HepG2 (cell line): ENCODE measurements around the gene RNU11. TPM values are rescaled to one million over a fixed set of nuclear protein-coding genes. Genes with fewer than 3 reads are reported as not detected.

Experiments used
- ATF6 ChIP-seq: sonication (generic); formaldehyde crosslinking; conservative IDR thresholded peaks from 2 replicates; pipeline ENCODE4 v1.4.0; 2020; ENCODE audit warnings: missing genetic modification reagents
- KMT2A ChIP-seq: sonication (generic); formaldehyde crosslinking; IDR thresholded peaks from 2 replicates; pipeline ENCODE4 v1.4.0; 2020; ENCODE audit warnings: missing genetic modification reagents
- NCOA1 ChIP-seq: sonication (generic); formaldehyde crosslinking; IDR thresholded peaks from 2 replicates; pipeline ENCODE4 v1.9.0; 2021; ENCODE audit warnings: missing genetic modification reagents
- NR2F1 ChIP-seq, 2 experiments: fragments of 450-650 bp in 1 of 2; formaldehyde crosslinking in 1 of 2; IDR thresholded peaks; 2 replicates each; pipeline versions ENCODE4 v1.5.0 to v1.6.1; 2016 to 2020; ENCODE audit warnings: mild to moderate bottlenecking in 1 of 2, missing compliant biosample characterization in 1 of 2, missing genetic modification reagents in 1 of 2, moderate library complexity in 1 of 2
- ZNF10 ChIP-seq: sonication (generic); formaldehyde crosslinking; IDR thresholded peaks from 2 replicates; pipeline ENCODE4 v1.4.0; 2020; ENCODE audit warnings: mild to moderate bottlenecking, low read depth, missing genetic modification reagents, borderline replicate concordance
- ZNF225 ChIP-seq: sonication (generic); formaldehyde crosslinking; IDR thresholded peaks from 2 replicates; pipeline ENCODE4 v1.4.0; 2020; ENCODE audit warnings: mild to moderate bottlenecking, missing genetic modification reagents
- ZNF34 ChIP-seq: sonication (generic); formaldehyde crosslinking; IDR thresholded peaks from 2 replicates; pipeline ENCODE4 v1.4.0; 2020; ENCODE audit warnings: mild to moderate bottlenecking, missing genetic modification reagents, borderline replicate concordance
- polyA plus RNA-seq, 8 experiments: library from polyadenylated mRNA; depleted of rRNA in 3 of 8; stranded (reverse) in 7 of 8; unstranded in 1 of 8; fragments of >200 nt; fragmentation: Illumina TruSeq in 4 of 8; extraction: Trizol in 4 of 8; gene quantifications; 2 replicates each; pipeline versions ENCODE4 v1.2.1 to v1.2.3, GENCODE V29; 2011 to 2016; ENCODE audit warnings: low read depth in 4 of 8, missing spikeins in 1 of 8, mixed read lengths in 1 of 8; ENCODE audit not compliant: insufficient read depth in 1 of 8
- total RNA-seq, 5 experiments: library from RNA; depleted of rRNA; stranded (reverse); fragments of >200 nt; fragmentation: Illumina TruSeq; extraction: Trizol; gene quantifications; 2 replicates each; pipeline ENCODE4 v1.2.3, GENCODE V29; 2016; ENCODE audit warnings: low read depth in 1 of 5
- TF ChIP-seq, protein P1 (sequence below): IDR thresholded peaks from 2 replicates; pipeline ENCODE4 v1.6.1; 2016; ENCODE audit warnings: missing compliant biosample characterization, missing genetic modification reagents, borderline replicate concordance
- TF ChIP-seq, protein P2 (sequence below): sonication (generic); formaldehyde crosslinking; IDR thresholded peaks from 2 replicates; pipeline ENCODE4 v1.5.1; 2020; ENCODE audit warnings: mild to moderate bottlenecking, missing genetic modification reagents, moderate library complexity

RNU11 gene
- total and polyA plus RNA-seq, 2 of the 13 experiments (the other 11 are each of a cell fraction or from before 2014, with no cell fraction given) = not detected

DNA sequence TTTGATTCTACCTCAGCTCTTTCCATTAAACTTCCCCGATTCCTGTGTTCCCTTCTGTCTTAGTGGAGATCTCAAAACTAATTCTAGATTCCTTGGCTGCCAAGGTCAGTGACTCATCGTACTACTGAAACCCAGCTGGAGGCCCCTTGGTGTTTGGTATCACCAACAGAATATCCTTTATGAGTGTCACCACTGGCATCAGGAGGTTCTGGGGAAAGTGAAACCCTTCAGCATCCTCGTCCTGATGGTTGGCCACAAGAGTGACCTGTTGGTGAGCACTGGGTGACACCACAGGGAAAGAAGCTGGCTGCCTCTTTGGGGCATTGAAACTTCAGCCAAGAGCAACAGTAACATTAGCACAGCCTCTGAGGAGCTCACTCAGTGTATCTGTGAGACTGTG lies 46.7 kb upstream of the RNU11 start (continued):
- TF ChIP-seq ATF6 (no peak), KMT2A (CRISPR knock-in tag) (no peak), NCOA1 (no peak), ZNF10 (no peak), NR2F1 (CRISPR knock-in tag; IDR thresholded peaks at IDR 0.05) (no peak), ZNF34 (CRISPR knock-in tag) (no peak), ZNF225 (CRISPR knock-in tag) (no peak)
- TF ChIP-seq, protein P1, sequence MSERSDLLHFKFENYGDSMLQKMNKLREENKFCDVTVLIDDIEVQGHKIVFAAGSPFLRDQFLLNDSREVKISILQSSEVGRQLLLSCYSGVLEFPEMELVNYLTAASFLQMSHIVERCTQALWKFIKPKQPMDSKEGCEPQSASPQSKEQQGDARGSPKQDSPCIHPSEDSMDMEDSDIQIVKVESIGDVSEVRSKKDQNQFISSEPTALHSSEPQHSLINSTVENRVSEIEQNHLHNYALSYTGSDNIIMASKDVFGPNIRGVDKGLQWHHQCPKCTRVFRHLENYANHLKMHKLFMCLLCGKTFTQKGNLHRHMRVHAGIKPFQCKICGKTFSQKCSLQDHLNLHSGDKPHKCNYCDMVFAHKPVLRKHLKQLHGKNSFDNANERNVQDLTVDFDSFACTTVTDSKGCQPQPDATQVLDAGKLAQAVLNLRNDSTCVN (CRISPR knock-in tag) = no peak
- TF ChIP-seq, protein P2, sequence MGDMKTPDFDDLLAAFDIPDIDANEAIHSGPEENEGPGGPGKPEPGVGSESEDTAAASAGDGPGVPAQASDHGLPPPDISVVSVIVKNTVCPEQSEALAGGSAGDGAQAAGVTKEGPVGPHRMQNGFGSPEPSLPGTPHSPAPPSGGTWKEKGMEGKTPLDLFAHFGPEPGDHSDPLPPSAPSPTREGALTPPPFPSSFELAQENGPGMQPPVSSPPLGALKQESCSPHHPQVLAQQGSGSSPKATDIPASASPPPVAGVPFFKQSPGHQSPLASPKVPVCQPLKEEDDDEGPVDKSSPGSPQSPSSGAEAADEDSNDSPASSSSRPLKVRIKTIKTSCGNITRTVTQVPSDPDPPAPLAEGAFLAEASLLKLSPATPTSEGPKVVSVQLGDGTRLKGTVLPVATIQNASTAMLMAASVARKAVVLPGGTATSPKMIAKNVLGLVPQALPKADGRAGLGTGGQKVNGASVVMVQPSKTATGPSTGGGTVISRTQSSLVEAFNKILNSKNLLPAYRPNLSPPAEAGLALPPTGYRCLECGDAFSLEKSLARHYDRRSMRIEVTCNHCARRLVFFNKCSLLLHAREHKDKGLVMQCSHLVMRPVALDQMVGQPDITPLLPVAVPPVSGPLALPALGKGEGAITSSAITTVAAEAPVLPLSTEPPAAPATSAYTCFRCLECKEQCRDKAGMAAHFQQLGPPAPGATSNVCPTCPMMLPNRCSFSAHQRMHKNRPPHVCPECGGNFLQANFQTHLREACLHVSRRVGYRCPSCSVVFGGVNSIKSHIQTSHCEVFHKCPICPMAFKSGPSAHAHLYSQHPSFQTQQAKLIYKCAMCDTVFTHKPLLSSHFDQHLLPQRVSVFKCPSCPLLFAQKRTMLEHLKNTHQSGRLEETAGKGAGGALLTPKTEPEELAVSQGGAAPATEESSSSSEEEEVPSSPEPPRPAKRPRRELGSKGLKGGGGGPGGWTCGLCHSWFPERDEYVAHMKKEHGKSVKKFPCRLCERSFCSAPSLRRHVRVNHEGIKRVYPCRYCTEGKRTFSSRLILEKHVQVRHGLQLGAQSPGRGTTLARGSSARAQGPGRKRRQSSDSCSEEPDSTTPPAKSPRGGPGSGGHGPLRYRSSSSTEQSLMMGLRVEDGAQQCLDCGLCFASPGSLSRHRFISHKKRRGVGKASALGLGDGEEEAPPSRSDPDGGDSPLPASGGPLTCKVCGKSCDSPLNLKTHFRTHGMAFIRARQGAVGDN (CRISPR knock-in tag) = no peak
